ENCODE results near the gene BTBD8.
"Not testable (repeated sequence)": the region's sequence is repeated elsewhere in the genome, so short reads cannot be mapped to it uniquely, and the experiment has no call there.

Gene BTBD8

DNA sequence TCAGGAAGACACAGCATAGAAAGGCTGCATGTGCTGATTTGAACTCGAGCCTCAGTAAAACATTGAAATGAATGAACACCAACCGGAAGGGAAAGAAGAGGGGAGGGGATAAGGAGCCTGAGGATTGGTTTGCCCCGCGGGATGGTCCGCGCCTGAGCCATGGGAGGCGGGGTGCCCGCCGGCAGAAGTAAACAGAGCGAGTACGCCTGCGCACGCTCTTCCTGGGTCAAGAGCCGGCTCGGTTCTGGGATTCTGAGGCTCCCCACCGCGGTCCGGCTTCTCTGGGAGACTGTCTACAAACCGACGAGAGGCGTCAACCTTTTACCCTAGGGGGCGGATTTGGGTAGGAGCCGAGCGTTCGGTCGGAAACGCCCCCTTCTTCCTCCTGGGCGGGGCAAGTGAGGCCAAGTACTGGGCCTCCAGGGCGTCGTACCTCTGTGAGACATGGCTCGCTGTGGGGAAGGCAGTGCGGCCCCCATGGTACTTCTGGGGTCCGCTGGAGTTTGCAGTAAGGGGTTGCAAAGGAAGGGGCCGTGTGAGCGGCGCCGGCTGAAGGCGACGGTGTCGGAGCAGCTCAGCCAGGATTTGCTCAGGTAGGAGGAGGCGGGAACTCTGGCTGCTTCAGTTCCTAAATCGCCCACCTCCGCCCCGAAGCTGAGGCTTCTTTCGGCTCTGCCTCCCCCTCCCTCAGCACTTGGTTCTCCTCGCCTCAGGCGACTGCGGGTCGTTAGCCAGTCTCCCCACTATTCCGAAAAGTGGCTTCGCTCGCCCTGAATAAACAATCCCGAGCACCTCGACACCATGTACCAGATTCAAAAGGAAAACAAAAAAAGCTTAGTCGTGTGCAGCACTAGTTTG is at the start of gene BTBD8:
Gene BTBD8, plus strand, starts transcription at position 218 of the 858 bp plus-strand sequence. Its CDS starts 227 bp downstream, at position 445.
- peak; percentile 95 for DNase-seq

GRCh38 chr1:92030656-92031107 is 49.5 kb upstream of the BTBD8 start:
- peak; percentile 85 for DNase-seq

DNA sequence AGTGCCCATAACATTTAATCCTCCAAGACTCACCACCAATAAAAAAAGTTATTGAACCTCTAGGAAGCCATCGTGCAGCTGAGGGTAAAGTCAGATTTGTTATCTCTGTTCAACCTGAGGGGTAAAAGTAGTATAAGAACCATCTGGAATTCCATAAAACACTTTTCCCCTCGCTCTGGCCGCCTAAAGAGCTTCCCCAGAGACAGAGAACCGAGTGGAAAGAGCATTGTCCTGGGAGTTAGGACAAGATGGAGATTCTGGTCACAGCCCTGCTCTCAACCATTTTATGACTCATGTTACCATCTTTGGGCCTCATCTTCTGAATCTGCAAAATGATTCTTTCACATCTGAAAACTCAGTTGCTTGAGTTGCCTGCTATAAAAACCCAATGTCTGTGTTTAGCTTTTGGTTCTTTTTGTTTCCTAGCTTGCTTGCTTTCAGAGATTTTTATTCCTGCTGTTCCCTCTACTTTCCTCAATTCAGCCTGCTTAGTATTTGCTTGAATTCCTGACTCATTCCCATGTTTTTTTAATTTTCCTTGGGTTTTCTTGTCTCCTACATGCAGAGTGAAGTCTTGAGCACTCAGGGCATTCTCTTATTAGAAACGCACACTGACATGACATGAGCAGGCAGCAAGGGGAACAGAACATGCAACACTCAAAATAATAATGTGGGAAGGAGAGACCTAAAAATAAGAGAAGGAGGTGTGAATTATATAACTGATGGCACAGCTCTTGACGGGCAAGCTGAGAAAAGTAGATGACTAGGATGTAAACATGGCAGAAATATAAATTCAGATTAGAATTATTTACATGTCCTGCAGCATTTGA is 48.6 kb upstream of the BTBD8 start:
- no peak for DNase-seq

GRCh38 chr1:92037400-92037799 is 42.7 kb upstream of the BTBD8 start:
- DNase-seq = peak; percentile 77

- DNase-seq = no peak
Observed at GRCh38 chr1:92038695-92039346, 41.3 kb upstream of the BTBD8 start.

DNA sequence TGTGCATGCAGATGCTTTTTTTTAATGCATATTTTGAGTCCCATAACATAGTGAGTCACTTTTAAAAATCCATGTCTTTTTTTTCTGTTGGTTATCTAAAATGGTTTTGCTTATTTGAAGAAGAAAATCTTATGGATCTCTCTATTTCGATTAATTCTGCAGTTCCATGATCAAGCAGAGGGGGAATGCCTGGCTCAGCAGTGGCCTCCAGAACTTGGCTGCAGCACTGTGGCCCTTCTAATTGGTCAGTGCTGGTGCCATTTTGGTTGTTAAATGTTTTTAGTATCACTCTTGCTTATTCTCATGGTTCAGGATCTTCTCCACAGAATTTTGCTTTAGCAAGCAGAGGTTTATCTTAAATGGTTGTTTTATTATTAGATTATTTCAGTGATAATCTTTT is 39.2 kb upstream of the BTBD8 start:
- DNase-seq = no peak

DNA sequence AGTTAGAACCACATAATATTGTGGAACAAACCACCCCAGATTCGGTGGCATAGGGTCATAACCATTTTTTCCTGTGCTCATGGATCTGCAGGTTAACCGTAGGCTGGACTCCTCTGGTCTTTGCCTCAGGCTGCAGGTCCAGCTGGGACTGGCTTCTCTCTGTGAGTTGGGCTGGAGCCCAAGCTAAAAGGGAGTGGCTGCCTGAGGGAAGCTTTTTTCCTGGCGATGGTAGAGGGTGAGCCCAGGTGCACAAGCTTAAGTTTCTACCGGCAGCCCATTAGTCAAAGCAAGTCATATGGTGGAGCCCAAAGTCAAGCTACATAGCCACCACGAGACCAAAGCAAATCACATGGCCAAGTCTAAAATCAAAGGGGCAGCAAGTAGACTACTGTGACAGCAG is 36.5 kb upstream of the BTBD8 start:
- DNase-seq = peak; percentile 67

- no peak for DNase-seq
Observed at GRCh38 chr1:92045766-92046495, 34.2 kb upstream of the BTBD8 start.

DNA sequence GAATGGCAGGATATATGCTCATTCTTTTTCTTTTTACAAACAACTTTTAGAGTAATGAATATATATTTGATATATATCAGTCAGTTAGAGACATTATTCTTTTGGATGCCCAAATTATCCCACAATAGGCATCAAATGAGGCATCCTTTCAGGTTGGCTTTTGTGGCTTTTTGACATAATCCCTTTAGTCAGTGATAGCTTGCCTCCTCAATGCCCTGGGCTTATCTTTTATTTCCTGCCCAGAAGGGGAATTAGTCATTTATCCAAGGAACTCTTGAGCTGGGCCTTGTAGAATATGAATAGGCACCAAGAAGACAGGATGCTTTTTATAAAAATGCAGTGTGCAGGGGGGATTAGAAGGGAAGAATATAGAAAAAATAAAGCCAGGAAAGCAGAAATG is 28.2 kb upstream of the BTBD8 start:
- DNase-seq = no peak

- DNase-seq = no peak
Observed at GRCh38 chr1:92065042-92065441, 15.1 kb upstream of the BTBD8 start.

GRCh38 chr1:92066321-92066720 is 13.8 kb upstream of the BTBD8 start:
- DNase-seq = no peak

- DNase-seq = no peak
Observed at GRCh38 chr1:92070892-92071291, 9.3 kb upstream of the BTBD8 start.

DNA sequence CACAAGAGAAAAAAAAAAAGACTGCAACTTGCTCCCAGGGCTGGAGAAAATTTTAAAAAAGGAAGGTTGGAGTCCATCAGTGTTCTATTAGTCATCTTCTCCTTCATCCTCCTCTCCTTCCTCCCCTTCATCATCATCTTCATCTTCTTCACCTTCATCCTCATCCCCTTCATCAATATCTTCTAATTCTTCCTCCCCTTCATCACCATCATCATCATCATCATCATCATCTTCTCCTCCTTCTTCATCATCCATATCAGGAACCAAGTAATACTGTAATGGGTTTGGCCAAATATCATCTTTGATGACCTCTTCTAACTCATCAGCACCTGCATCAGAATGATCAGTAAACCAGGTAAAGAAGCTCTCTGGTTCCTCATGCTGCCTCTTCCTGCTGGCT is 5.7 kb upstream of the BTBD8 start:
- DNase-seq = not testable (repeated sequence)

DNA sequence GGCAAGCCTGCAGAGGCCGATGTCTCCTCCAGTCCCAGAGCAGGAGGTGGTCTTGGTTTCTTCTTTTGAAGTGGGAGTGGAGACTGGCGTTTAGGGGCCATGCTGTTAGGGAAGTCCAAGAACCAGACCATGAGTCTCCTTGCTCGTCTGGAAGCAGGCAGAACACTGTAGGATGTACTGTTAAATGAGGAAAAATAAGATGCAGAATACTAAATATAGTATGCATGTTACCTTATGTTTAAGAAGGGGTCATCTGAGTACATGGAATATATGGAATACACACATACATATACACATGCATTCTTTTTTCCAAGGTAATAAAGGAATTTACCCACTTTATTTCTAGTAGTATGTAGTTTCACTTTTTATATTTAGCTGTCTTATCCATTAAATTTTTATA is 4.8 kb upstream of the BTBD8 start, which contains the start of gene SETSIP:
Gene SETSIP, minus strand, starts transcription at position 101 of the 400 bp plus-strand sequence. Its CDS starts 0 bp downstream, at position 101.
- no peak for DNase-seq

DNA sequence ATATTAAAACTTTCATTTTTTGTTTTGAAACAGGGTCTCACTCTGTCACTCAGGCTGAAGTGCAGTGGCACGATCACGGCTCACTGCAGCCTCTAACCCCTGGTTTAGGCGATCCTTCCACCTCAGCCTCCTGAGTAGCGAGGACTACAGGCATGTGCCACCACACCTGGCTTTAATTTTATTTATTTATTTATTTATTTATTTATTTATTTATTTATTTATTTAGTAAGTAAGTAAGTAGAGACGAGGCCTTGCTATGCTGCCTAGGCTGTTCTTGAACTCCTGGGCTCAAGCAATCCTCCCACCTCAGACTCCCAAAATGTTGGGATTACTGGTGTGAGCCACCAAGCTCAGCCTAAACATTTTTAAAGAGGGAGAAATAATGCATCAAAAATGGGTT is 3.8 kb upstream of the BTBD8 start:
- no peak for DNase-seq

DNA sequence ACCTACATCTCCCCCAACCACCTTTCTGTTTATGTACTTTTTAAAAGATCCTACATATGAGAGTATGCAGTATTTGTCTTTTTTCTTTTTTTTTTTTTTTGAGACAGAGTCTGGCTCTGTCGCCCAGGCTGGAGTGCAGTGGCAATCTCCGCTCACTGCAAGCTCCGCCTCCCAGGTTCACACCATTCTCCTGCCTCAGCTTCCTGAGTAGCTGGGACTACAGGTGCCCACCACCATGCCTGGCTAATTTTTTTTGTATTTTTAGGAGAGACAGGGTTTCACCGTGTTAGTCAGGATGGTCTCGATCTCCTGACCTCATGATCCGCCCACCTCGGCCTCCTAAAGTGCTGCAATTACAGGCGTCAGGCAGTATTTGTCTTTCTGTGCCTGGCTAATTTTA is 2.1 kb upstream of the BTBD8 start:
- not testable (repeated sequence) for DNase-seq

- DNase-seq = no peak
Observed at GRCh38 chr1:92079441-92079840, 704 bp upstream of the BTBD8 start.

DNA sequence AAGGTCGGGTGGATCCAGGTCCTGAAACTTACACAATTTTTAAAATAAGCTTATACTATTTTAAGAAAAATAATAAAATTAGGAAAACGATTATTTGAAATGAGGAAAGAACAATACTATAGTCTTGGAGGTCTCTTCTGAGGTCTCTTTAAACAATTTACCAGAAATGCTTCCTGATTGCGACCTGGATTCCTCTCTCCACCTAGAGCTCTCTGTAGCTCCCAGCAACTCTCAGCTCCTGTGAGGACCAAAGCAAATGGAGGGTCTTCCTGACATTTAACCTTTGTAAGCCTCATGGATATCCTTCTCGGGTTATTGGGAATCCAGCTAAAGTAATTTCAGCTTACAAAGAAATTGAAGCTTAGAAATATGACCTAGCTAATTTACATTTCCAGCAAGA is 886 bp downstream of the BTBD8 start:
- DNase-seq = no peak

DNA sequence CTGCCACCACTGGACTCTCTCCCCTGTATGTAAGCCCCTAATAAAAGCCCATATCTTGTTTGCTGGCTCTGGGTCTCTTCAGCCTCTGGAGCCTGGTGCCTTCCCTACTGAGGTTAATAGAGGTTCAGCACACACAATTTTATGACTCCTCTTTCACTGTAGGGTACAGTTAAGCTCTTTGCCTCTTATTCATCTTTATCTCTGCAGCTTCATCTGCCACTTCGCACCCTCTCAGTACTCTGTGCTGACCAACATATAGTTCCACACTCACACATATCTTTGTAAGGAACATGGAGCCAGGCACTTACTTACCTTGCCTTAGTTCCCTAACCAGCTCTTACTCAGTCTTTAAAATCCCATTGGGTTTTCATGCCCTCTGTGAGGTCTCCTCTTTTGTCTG is 4.5 kb downstream of the BTBD8 start:
- no peak for DNase-seq

- no peak for DNase-seq
Observed at GRCh38 chr1:92085727-92086126, 5.6 kb downstream of the BTBD8 start.

- no peak for DNase-seq
Observed at GRCh38 chr1:92087542-92087941, 7.4 kb downstream of the BTBD8 start.

- DNase-seq = no peak
Observed at GRCh38 chr1:92091625-92092024, 11.5 kb downstream of the BTBD8 start.

GRCh38 chr1:92094090-92094489 is 13.9 kb downstream of the BTBD8 start:
- no peak for DNase-seq

All from islet precursor cell (in vitro differentiated cells).